SK-MEL-5 (cell line): Measurements from ENCODE around the gene EGFL8. TPM values are rescaled to one million over a fixed set of nuclear protein-coding genes. Genes with fewer than 3 reads are reported as not detected.
"Not testable (repeated sequence)": the region's sequence is repeated elsewhere in the genome, so short reads cannot be mapped to it uniquely, and the experiment has no call there.

Experiments
- DNase-seq: peaks from one replicate; pipeline ENCODE4 v3.0.0-alpha.2; 2016; ENCODE audit warnings: low read depth, low spot score
- in situ Hi-C: cut with HindIII; loops from 2 replicates; pipeline ENCODE4 v1.10.0; 2016; ENCODE audit warnings: low sequenced_read_pairs, high pct_unique_total_duplicates, low pct_unique_long_range_greater_than_20kb
- total RNA-seq: library from RNA; depleted of rRNA; stranded (reverse); fragments of >200 nt; shearing (Covaris generic); gene quantifications from 2 replicates; pipeline ENCODE4 v1.2.3, GENCODE V29; 2014

EGFL8 gene
- total RNA-seq, 1 experiment from 2014 or later, result 11.4 TPM

DNA sequence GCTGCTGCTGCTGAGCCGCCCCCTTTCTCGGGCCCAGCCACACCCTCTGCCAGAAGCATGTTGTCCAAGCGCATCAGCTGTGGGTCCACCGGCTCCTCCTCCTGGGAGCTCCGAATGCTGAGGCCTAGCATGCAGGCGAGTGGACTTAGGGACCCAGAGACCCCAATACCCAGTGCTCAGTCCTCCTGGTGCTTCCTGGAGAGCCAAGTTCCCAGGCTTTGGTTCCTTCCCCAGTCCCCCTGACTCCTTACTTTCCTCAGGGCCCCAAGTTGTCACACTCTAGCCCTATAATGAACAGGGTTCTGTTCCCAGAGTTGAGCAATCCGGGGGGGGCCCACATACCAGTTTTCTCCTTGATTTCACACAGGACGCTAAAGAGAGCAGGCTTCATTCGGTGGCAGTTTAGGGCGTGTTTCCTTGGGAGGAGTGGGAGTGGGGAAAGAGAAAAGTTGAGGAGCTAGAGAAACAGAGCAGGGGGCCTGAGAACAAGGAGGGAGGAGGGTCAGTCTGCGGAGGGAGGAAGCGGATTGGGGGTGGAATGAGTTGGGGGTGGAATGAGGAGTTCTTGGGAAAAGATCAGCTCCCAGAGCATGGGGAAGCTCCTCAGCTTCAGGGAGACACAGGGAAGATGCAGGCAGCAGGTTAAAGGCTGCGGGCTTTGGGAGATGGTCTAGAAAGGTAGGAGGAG, 24.1 kb downstream of the EGFL8 start:
- in situ Hi-C loops, result no loop called here
- DNase-seq, result no peak

DNA sequence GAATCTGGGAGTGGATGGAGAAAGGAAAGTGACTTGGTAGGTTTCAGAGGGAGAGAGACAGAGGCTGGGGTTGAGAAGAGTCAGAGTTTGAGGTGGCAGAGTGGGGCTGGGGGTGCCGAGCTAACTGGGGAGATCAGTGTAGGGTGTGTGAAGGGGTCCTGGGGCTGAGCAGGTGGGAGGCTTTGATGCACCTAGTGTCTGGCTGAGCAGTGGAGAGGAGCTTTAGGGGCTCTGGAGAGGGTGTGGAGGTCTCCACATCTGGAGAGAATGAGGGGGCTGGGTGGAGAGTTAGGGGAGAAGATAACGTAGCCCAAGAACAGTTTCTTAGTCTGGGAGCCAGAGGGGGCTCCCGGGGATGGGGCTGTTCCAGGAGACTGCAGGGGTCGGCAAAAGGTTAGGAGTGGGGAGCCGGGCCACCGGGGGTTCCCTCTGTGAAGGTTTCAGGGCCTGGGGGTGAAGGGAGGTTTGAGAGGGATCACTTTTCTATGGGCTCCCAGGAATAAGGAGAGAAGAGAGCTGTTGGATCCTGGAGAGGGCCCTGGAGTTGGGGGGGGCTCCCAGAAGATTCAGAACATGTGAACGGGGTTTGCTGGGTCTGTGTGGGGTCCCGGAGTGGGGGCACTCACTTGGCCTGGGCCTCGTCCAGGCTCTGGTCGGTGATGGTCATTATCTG, 24.8 kb downstream of the EGFL8 start:
- in situ Hi-C loops, result no loop called here
- DNase-seq, result no peak

DNA sequence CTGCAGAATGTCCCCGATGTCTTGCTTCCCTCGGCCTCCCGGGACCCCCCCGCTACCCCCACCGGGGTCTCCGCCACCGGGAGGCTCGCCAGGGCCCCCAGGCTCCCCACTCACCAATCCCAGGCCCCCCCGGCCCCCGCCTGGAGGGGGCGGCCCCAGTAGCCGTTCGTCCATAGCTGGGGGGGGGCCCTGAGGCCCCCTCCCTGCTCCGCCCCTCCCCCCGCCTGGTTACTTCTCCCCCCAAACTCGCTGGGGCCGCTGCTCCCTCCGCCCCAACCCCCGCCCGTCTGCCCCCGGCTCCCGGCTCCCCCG, 25.3 kb downstream of the EGFL8 start:
- in situ Hi-C loops, result no loop called here
- no peak for DNase-seq

DNA sequence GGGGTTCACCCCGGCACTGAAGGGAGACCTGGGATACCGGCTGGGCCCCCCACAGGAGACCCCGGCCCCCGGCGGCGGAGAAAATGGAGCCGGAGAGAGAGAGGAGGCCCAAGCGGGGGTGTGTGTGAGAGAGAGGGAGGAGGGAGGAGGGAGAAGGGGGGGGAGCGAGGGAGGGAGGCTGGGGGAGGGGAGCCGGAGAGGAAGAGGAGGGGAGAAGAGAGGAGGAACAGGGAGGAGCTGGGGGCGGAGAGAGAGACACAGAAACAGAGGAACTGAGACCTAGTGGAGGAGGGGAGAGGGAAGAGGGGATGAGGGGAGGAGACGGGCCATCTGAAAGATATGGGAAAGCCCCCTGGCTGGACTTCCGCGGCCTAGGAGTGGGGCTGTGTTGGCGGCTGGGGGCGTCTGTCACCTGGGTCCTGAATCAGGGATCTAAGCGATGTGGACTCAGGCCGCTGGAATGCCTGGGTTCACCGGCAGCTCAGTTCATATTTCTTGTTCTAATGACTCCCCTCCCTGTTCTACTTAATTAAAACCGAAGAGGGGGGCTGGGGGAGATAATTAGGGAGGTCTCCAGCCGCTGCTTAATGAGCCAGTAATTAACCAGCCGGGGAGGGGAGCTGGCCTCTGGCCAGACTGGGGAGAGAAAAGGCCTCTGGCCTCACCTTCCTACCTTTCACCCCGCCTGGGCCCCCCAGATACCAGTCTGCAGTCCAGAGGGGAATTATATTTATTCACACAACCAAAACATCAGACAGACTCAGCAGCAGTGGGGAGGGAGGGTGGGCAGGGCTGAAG, 25.9 kb downstream of the EGFL8 start, which contains the start of gene PBX2:
TSS of gene PBX2 (minus strand) at position 149 of the 798 bp plus-strand sequence. CDS start 287 bp downstream, outside the sequence.
- in situ Hi-C loops, result no loop called here
- peak; percentile 84 for DNase-seq

DNA sequence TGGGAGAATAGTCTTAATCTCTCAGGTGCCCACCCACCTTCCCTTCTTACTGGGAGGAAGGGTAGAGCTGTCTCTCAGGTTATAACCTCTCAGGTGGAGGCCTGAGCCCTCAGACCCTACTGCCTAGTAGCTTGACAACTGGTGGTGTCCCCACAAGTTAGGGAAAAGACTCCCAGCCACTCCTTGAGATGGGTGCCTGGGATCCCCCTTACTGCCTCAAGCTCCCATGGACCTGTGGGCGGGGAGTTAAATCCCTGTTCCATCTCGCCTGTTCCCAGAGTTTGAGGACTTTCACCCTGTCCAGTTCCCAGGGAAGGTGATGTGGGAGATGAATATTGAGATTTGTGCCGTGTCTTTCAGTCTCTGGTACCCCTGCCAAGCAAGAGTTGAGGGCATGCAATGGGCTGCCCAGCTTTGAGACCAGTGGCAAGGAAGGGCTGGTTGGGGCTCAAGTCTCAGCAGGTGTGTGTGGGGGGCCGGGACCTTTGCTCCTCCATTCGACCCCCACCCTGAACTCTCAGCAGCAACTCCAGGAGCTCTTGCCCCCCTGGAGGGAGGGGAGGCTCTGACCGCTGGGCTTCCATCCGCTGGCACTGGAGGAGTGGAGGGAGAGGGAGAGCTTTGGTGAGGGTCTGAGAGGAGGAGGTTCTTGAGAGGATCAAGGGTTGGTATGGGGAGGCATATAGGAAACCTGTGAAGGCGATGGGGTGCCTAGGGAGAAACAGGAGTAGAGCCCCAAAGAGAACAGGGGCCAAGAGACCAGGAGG, 26.7 kb downstream of the EGFL8 start:
- in situ Hi-C loops, result no loop called here
- no peak for DNase-seq

DNA sequence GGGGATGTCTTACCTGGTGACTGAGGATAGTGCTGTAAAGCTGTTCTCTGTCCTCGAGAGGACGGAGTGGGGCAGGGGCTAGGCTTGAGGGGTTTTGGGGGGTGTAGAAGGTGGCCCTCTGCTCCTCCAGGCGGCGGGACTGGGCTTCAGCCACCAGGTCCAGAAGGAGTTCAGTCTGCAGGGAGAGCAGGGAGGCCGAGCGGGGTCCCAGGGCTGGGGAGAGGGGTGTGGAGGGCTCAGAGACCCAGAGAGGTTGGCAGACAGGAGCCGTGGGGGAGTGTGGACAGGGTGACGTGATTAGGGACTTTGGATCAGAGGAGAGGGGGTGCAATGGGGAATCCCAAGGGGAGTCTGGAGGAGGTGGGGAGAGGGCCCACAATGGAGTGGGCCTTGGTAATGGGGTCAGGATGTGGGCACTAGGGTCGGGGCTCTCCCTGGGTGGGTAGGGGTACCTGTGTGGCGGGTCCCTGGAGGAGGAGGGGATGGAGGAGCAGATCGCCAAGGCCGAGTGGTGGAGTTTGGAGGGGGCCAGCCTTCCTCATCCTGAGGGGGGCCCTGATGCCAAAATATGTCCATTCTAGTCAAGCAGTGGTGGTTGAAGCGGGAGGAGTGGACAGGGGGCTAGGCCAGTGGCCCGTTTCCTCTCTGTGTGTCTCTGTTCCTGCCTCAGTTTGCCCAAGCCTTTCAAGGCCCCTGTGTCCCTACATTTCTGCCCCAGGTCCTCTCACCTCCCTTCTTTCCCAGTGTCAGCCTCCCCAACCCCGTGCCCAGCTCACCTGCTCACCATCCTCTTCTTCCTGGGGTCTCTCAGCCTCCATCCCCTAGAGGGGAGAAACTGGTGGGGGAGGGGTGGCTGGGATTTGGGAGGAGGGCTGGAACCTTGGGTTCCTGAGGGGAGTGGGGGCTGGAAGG, 27.6 kb downstream of the EGFL8 start:
- in situ Hi-C loops, result no loop called here
- no peak for DNase-seq

DNA sequence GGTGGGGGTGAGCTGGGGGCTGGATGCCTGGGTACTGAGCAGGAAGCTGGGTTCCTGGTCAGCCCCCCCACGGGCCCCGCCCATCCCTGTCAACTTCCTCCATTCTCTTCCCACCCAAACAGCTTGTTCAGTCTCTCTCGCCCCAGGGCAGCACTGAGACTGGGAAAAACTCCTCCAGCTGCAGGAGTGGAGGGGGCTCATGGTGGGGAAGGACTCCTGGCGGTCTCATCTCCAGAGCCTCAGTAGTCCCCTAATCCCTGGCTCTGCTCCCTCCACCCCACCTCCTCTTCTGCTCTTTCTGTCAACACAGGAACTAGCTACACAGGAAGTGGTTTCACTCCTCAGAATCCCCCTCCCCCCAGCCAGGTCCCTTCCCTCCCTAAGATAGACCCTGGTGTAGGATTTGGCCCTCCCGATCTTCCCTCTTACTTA, 28.2 kb downstream of the EGFL8 start, which contains the start of gene GPSM3:
TSS of gene GPSM3 (minus strand) at position 36 of the 432 bp plus-strand sequence. CDS start 130 bp downstream, outside the sequence.
- DNase-seq, result no peak
- in situ Hi-C loops, result no loop called here

DNA sequence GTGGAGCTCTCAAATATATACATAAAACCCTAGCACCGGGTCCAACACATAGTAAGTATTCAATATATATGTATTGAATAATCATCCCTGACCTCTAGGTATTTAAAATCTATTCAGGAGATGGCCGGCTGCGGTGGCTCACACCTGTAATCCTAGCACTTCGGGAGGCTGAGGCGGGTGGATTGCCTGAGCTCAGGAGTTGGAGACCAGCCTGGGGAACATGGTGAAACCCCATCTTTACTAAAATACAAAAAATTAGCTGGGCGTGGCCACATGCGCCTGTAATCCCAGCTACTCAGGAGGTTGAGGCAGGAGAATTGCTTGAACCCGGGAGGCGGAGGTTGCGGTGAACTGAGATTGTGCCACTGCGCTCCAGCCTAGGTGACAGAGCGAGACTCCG, 28.7 kb downstream of the EGFL8 start:
- in situ Hi-C loops, DNase-seq: not testable (repeated sequence)

DNA sequence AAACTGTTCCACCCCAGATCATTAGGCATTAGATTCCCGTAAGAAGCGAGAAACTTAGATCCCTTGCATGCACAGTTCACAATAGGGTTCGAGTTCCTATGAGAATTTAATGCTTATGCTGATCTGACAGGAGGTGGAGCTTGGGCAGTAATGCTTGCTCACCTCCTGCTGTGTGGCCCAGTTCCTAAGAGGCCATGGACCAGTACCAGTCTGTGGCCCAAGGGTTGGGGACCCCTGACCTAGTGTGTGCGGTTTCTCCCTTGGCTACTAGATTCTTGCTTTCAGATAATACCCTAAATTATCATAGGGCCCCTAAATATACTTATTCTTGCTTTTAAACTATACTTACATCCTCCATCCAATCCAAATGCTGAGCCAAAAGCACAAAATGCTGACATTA, 30.0 kb downstream of the EGFL8 start:
- DNase-seq, result no peak
- in situ Hi-C loops, result no loop called here

DNA sequence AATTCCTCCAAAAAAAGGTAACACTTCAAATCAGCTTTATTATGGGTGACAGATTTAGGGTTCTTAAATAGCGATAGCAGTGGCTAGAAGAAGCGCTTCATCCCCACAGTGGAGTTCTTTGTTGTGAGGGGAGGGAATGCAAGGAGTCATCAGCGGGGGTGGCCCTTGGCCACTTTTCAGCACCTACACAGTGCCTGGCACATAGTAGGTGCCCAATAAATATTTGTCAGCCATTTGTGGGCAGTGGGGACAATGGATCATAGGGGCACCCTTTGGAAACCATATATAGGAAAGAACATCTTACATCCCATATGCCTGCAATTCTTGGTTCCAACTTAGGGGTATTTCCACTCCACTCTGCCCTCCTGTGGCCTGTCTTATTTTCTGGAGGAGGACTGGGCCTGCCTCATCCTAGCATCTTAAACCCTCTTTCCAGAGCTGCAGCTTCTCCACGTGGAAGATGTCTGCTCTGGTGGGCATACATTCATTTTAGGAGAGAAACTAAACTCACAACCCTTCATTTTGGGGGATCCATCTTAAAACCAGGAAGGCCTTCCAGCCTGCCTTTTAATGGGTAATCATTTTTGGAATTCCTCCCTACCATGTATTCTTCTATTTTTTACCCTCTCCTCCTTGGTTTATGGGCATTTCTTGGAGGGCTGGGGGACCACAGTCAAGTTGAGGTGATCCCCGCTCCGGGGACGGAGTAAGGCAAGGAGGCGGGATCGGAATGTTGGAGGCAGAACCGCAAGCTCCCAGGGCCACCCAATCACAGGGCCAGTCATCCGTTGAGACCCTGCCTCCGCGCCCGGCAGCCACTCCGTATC, 30.6 kb downstream of the EGFL8 start:
- peak; percentile 77 for DNase-seq
- in situ Hi-C loops, result no loop called here

DNA sequence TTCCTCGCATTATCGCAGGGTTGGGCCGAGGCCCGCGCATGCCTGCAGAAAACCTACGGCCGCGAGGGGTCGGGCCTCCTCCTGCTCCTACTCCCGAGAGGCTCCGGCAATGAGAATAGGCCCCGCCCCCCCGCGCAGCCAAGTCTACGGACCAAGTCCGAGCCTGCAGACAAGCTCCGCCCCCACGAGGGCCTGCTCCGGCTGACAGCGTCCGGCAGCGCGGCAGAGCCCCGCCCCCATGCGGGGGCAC, 31.2 kb downstream of the EGFL8 start:
- DNase-seq, result peak; percentile 99
- in situ Hi-C loops, result no loop called here

DNA sequence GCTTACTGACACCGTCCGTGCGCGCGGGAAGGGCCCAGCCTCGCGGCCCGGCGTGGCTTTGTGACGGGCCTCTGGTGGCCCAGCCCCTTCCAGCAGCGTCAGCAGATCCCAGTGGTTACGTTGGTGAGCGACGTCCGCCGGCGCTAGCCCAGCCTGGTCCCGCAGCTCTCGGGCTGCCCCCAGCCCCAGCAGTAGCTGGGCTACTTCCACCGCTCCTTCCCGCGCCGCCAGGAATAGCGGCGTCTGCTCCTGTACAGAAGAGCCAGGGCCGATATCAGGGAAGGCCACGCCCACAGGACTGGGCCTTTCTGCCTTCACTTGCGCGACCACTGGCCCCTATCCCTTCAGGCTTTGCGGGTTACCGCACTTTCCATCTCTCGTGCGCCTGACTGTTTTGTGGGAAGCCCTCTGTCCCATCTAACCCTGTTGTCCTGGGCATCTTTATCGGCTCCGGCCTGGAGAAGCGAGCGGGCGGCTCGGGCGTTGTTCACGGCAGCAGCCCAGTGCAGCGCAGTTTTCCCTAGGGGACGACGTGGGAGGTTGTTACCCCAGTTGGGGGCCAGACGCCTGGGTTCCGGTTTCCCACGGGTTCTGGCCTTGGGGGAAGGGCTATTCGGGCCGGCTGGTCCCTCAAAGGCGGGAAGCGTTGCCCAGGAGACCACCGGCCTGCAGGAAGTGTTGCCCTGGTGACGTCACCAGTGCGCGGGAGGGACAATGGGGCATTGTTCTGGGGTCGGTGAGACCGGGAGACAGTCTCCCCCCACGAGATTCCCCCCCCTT, 31.7 kb downstream of the EGFL8 start:
- in situ Hi-C loops, result no loop called here
- peak; percentile 96 for DNase-seq

DNA sequence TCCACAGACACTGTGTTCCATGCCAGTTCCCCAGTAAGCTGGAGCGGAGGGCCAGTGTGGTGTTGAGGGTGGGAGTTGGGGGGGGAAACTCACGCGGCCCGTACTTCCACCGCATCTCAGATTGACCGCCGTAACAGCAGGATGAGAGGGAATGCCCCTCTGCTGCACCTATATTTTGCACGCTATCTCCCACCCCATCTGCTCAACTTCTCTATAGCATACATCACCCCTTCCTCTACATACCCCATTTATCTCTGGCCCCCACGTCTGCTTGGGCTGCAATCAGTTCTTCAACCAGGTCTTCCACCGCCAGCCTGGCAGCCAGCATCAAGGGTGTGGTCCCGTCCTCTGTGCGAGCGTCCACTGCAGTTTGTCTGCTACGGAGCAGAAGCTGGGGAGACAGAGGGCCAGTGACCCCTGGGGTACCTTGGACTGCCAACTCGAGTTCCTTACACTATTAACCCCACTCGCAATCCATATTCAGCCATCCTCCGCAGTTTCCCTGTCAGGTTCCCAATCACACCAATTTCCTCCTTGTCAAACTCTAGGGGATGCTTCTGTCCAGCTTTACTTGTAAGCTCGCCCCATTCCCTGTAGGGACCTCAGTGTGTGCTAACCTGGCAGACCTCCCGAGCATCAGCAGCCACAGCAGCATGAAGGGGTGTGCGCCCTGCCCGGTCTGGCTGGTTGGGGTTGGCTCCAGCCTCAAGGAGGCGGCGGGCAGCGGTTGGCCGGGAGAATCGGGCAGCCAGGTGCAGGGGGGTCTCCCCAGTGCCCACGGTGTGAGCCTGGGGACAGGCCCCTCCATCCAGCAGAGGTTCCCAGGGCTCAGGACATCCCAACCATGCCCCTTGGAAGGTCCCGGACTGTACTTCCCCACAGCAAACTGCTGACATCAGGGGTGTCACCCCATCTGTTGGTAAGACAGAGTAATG, 32.6 kb downstream of the EGFL8 start:
- no peak for DNase-seq
- in situ Hi-C loops, result no loop called here

DNA sequence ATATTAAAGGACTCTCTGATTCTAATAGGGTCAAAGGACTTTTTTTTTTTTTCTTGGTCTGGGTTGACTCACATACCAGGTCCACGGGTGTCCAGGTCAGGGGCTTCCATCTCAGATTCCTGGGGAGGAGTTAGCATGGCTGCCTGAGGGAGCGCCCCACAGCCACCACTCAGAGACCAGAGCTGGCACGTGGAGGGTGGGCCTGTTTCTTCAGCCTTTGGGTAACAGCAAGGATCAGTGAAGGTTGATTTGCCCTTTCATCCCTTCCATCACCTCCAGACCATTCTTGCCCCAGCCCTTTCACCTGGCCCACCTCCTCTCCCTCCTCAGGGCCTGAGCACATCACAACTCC, 33.9 kb downstream of the EGFL8 start:
- in situ Hi-C loops, result no loop called here
- DNase-seq, result no peak

DNA sequence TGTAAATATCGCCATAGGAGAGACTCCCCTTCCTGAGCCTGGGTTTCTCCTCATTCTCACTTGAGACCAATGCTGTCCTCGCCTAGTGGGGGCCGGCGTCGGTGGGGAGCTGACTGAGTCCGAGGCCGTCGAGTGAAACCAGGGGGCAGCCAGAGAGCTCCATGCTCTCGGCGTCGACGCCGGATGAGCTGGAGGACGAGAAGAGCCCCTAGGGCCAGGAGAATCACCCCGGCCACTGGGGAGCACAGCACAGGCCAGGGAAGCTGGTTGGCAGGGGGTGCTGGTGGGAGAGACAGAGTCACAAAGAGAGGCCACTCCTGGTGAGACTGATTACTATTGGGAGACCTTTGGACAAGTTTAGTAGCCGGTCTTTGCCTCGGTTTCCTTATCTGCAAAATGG, 34.5 kb downstream of the EGFL8 start:
- no peak for DNase-seq
- in situ Hi-C loops, result no loop called here
